ENCODE measurements around the gene SRXN1. TPM values are rescaled to one million over a fixed set of nuclear protein-coding genes. Genes with fewer than 3 reads are reported as not detected.
A peak's percentile ranks its signal among the peaks of the same experiment; 100 is the strongest.

The SRXN1 gene
- total RNA-seq, 4 donors from 2014 or later = 87.9 to 170 (median 128) TPM

GRCh38 chr20:618980-619379 lies 34.0 kb downstream of the SRXN1 start:
- in situ Hi-C loops (cut with MboI; ENCODE audit: low sequenced_read_pairs in 4 of 4) (no loop called here), intact Hi-C loops (cut with DNase I; ENCODE audit: low total_unique reads) (no loop called here)
- no peak overlapping the region for H3K27ac ChIP-seq
- DNase-seq (no peak), ATAC-seq (no peak)
- H3K4me1 ChIP-seq = no peaks in the 10 kb centered on the region
- H3K9me3 ChIP-seq = no peaks in the 10 kb centered on the region
- H3K36me3 ChIP-seq = no peaks in the 10 kb centered on the region
- peaks cover 5 to 10% (median 10%) of the 10 kb centered on the region in 3 donors for H3K27me3 ChIP-seq
- no peak overlapping the region for H3K4me3 ChIP-seq
- TF ChIP-seq POLR2A (IDR thresholded peaks at IDR 0.05) (no peak), CTCF (IDR thresholded peaks at IDR 0.05 in 4 of 5, conservative IDR thresholded peaks at IDR 0.05 in 1 of 5) (no peak)

- no peak overlapping the region for H3K4me3 ChIP-seq
- intact Hi-C loops (cut with DNase I; ENCODE audit: low total_unique reads) (no loop called here), in situ Hi-C loops (cut with MboI; ENCODE audit: low sequenced_read_pairs in 4 of 4) (no loop called here)
- no peaks in the 10 kb centered on the region for H3K4me1 ChIP-seq
- peaks cover 7 to 10% (median 10%) of the 10 kb centered on the region in 3 donors for H3K27me3 ChIP-seq
- DNase-seq (no peak), ATAC-seq (no peak)
- no peaks in the 10 kb centered on the region for H3K36me3 ChIP-seq
- no peaks in the 10 kb centered on the region for H3K9me3 ChIP-seq
- TF ChIP-seq CTCF (IDR thresholded peaks at IDR 0.05 in 4 of 5, conservative IDR thresholded peaks at IDR 0.05 in 1 of 5) (no peak), POLR2A (IDR thresholded peaks at IDR 0.05) (no peak)
- H3K27ac ChIP-seq = no peak overlapping the region
Measured at GRCh38 chr20:617934-618690, 34.9 kb downstream of the SRXN1 start.

- in situ Hi-C loops (cut with MboI; ENCODE audit: low sequenced_read_pairs in 4 of 4) (no loop called here), intact Hi-C loops (cut with DNase I; ENCODE audit: low total_unique reads) (no loop called here)
- H3K36me3 ChIP-seq = no peaks in the 10 kb centered on the region
- H3K4me1 ChIP-seq = no peaks in the 10 kb centered on the region
- DNase-seq (no peak), ATAC-seq (no peak)
- no peak overlapping the region for H3K27ac ChIP-seq
- TF ChIP-seq POLR2A (IDR thresholded peaks at IDR 0.05) (no peak), CTCF (IDR thresholded peaks at IDR 0.05 in 4 of 5, conservative IDR thresholded peaks at IDR 0.05 in 1 of 5) (no peak)
- peaks cover 18 to 24% (median 23%) of the 10 kb centered on the region in 3 donors for H3K27me3 ChIP-seq
- H3K4me3 ChIP-seq = no peak overlapping the region
- H3K9me3 ChIP-seq = no peaks in the 10 kb centered on the region
Measured at GRCh38 chr20:615514-615913, 37.5 kb downstream of the SRXN1 start.

GRCh38 chr20:611843-612185 lies 41.2 kb downstream of the SRXN1 start:
- intact Hi-C loops (cut with DNase I; ENCODE audit: low total_unique reads) = loop anchor here (5.0 kb wide), 1 partner anchor 45 kb away; no protein-coding TSS in a partner anchor
- Histone ChIP-seq H3K27ac (peak overlapping the region in 3 of 4 donors; percentile 45 to 60 (median 50)), H3K4me3 (peak overlapping the region in 1 of 4 donors; percentile 59), H3K27me3 (peaks cover 20 to 30% (median 22%) of the 10 kb centered on the region in 3 donors), H3K9me3 (no peaks in the 10 kb centered on the region), H3K4me1 (no peaks in the 10 kb centered on the region), H3K36me3 (no peaks in the 10 kb centered on the region)
- TF ChIP-seq POLR2A (IDR thresholded peaks at IDR 0.05) (no peak), CTCF (IDR thresholded peaks at IDR 0.05 in 4 of 5, conservative IDR thresholded peaks at IDR 0.05 in 1 of 5) (no peak)
- DNase-seq (no peak), ATAC-seq (no peak)
- in situ Hi-C loops (cut with MboI; ENCODE audit: low sequenced_read_pairs in 4 of 4) = no loop called here
